Skeletal muscle tissue (tissue), 4 donors: ENCODE results near the gene OTOP3. TPM values are rescaled to one million over a fixed set of nuclear protein-coding genes. Genes with fewer than 3 reads are reported as not detected.

ENCODE experiments used
- H3K27ac ChIP-seq: one replicate; pipeline ENCODE4 v1.7.0; 2013; ENCODE audit warnings: mild to moderate bottlenecking, low read depth, low read length, inconsistent platforms
- H3K27me3 ChIP-seq, 3 donors: one replicate each; pipeline ENCODE4 v1.7.0; 2013; ENCODE audit warnings: low read length in 3 of 3; ENCODE audit not compliant: control insufficient read depth in 3 of 3, insufficient read depth in 3 of 3
- H3K36me3 ChIP-seq, 3 donors: one replicate each; pipeline ENCODE4 v1.7.0; 2013; ENCODE audit warnings: low read length in 3 of 3; ENCODE audit not compliant: control insufficient read depth in 3 of 3, insufficient read depth in 3 of 3
- H3K4me1 ChIP-seq, 3 donors: one replicate each; pipeline ENCODE4 v1.7.0; 2013; ENCODE audit warnings: low read length in 3 of 3, mild to moderate bottlenecking in 3 of 3; ENCODE audit not compliant: control insufficient read depth in 3 of 3, insufficient read depth in 3 of 3
- H3K4me3 ChIP-seq, 3 donors: one replicate each; pipeline ENCODE4 v1.7.0; 2013; ENCODE audit warnings: low read length in 3 of 3
- H3K9ac ChIP-seq, 3 donors: one replicate each; pipeline ENCODE4 v1.7.0; 2013; ENCODE audit warnings: low read length in 3 of 3, mild to moderate bottlenecking in 3 of 3, moderate library complexity in 2 of 3, low read depth in 1 of 3
- H3K9me3 ChIP-seq, 3 donors: one replicate each; pipeline ENCODE4 v1.7.0; 2013; ENCODE audit warnings: low read length in 3 of 3; ENCODE audit not compliant: control insufficient read depth in 3 of 3
- total RNA-seq: library from RNA; depleted of rRNA; stranded (reverse); fragments of >200 nt; gene quantifications from one replicate; pipeline ENCODE4 v1.2.3, GENCODE V29; 2014
- donor health status: Osteomylitis.

Gene OTOP3
- not detected for total RNA-seq

GRCh38 chr17:74935585-74936469 is at the start of gene OTOP3:
OTOP3 (plus strand) TSS chr17:74935898; CDS start chr17:74935922, 24 bp downstream.
- no peaks in the 10 kb centered on the region for H3K4me1 ChIP-seq
- H3K36me3 ChIP-seq, result no peaks in the 10 kb centered on the region
- H3K4me3 ChIP-seq, result no peak within 1 kb of the TSS
- H3K9ac ChIP-seq, result no peak within 1 kb of the TSS
- no peaks in the 10 kb centered on the region for H3K9me3 ChIP-seq
- H3K27me3 ChIP-seq, result peaks cover 63 to 81% (median 70%) of the 10 kb centered on the region in 3 donors
- no peak within 1 kb of the TSS for H3K27ac ChIP-seq

GRCh38 chr17:74888469-74888868 is 47.2 kb upstream of the OTOP3 start:
- peaks cover 37 to 46% (median 42%) of the 10 kb centered on the region in 3 donors for H3K27me3 ChIP-seq
- no peaks in the 10 kb centered on the region for H3K36me3 ChIP-seq
- peaks cover 0 to 3% (median 2%) of the 10 kb centered on the region in 3 donors for H3K4me1 ChIP-seq
- no peak overlapping the region for H3K9ac ChIP-seq
- no peak overlapping the region for H3K27ac ChIP-seq
- no peak overlapping the region for H3K4me3 ChIP-seq
- no peaks in the 10 kb centered on the region for H3K9me3 ChIP-seq

- H3K27ac ChIP-seq, result no peak overlapping the region
- H3K9ac ChIP-seq, result no peak overlapping the region
- no peak overlapping the region for H3K4me3 ChIP-seq
- peaks cover 40 to 60% (median 51%) of the 10 kb centered on the region in 3 donors for H3K27me3 ChIP-seq
- no peaks in the 10 kb centered on the region for H3K9me3 ChIP-seq
- peaks cover 0 to 3% (median 3%) of the 10 kb centered on the region in 3 donors for H3K4me1 ChIP-seq
- H3K36me3 ChIP-seq, result no peaks in the 10 kb centered on the region
Measured at GRCh38 chr17:74890554-74890953, 45.1 kb upstream of the OTOP3 start.

GRCh38 chr17:74892013-74892841 is 43.5 kb upstream of the OTOP3 start:
- Histone ChIP-seq H3K9me3 (no peaks in the 10 kb centered on the region), H3K27ac (no peak overlapping the region), H3K4me1 (peaks cover 0 to 3% (median 3%) of the 10 kb centered on the region in 3 donors), H3K4me3 (no peak overlapping the region), H3K36me3 (no peaks in the 10 kb centered on the region), H3K27me3 (peaks cover 38 to 68% (median 53%) of the 10 kb centered on the region in 3 donors), H3K9ac (no peak overlapping the region)

- Histone ChIP-seq H3K9me3 (no peaks in the 10 kb centered on the region), H3K36me3 (no peaks in the 10 kb centered on the region), H3K4me1 (peaks cover 0 to 3% (median 3%) of the 10 kb centered on the region in 3 donors), H3K9ac (no peak within 1 kb of the TSS), H3K27me3 (peaks cover 35 to 67% (median 52%) of the 10 kb centered on the region in 3 donors), H3K4me3 (peak within 1 kb of the TSS in 1 of 3 donors; percentile 43), H3K27ac (no peak within 1 kb of the TSS)
Measured at GRCh38 chr17:74892974-74893911, 42.5 kb upstream of the OTOP3 start, which contains the start of gene FADS6. FADS6 (minus strand) TSS chr17:74893633; CDS start chr17:74893595, 38 bp downstream.

GRCh38 chr17:74893936-74894671 is 41.6 kb upstream of the OTOP3 start:
- H3K27ac ChIP-seq, result no peak overlapping the region
- H3K4me1 ChIP-seq, result peaks cover 0 to 3% (median 3%) of the 10 kb centered on the region in 3 donors
- no peak overlapping the region for H3K9ac ChIP-seq
- H3K4me3 ChIP-seq, result no peak overlapping the region
- no peaks in the 10 kb centered on the region for H3K36me3 ChIP-seq
- H3K27me3 ChIP-seq, result peaks cover 35 to 59% (median 44%) of the 10 kb centered on the region in 3 donors
- H3K9me3 ChIP-seq, result no peaks in the 10 kb centered on the region

GRCh38 chr17:74898376-74898946 is 37.2 kb upstream of the OTOP3 start:
- no peaks in the 10 kb centered on the region for H3K9me3 ChIP-seq
- no peak overlapping the region for H3K27ac ChIP-seq
- H3K36me3 ChIP-seq, result no peaks in the 10 kb centered on the region
- H3K4me1 ChIP-seq, result peaks cover 0 to 2% (median 0%) of the 10 kb centered on the region in 3 donors
- peaks cover 29 to 48% (median 34%) of the 10 kb centered on the region in 3 donors for H3K27me3 ChIP-seq
- no peak overlapping the region for H3K9ac ChIP-seq
- H3K4me3 ChIP-seq, result no peak overlapping the region

- no peak overlapping the region for H3K9ac ChIP-seq
- H3K27me3 ChIP-seq, result peaks cover 34 to 45% (median 35%) of the 10 kb centered on the region in 3 donors
- no peaks in the 10 kb centered on the region for H3K4me1 ChIP-seq
- H3K9me3 ChIP-seq, result no peaks in the 10 kb centered on the region
- H3K27ac ChIP-seq, result no peak overlapping the region
- no peak overlapping the region for H3K4me3 ChIP-seq
- H3K36me3 ChIP-seq, result no peaks in the 10 kb centered on the region
Measured at GRCh38 chr17:74900208-74900607, 35.5 kb upstream of the OTOP3 start.
